GM13976 (cell line): ENCODE results near the gene SLK.

ENCODE experiments used
- DNase-seq: peaks from one replicate; pipeline ENCODE4 v3.0.0; 2012; ENCODE audit warnings: low spot score
- CTCF ChIP-seq: IDR thresholded peaks from 2 replicates; pipeline ENCODE4 v1.5.1; 2012; ENCODE audit warnings: borderline replicate concordance, mild to moderate bottlenecking; ENCODE audit not compliant: insufficient read depth; ENCODE audit errors: extremely low read depth, missing control alignments, control extremely low read depth
- in situ Hi-C: fragments of 300-500 bp; cut with MboI; formaldehyde crosslinking; loops from one replicate; pipeline ENCODE4 v1.12.0; 2022; ENCODE audit warnings: low sequenced_read_pairs, mixed read lengths, inconsistent platforms; ENCODE audit not compliant: unreplicated experiment

Gene SLK

DNA sequence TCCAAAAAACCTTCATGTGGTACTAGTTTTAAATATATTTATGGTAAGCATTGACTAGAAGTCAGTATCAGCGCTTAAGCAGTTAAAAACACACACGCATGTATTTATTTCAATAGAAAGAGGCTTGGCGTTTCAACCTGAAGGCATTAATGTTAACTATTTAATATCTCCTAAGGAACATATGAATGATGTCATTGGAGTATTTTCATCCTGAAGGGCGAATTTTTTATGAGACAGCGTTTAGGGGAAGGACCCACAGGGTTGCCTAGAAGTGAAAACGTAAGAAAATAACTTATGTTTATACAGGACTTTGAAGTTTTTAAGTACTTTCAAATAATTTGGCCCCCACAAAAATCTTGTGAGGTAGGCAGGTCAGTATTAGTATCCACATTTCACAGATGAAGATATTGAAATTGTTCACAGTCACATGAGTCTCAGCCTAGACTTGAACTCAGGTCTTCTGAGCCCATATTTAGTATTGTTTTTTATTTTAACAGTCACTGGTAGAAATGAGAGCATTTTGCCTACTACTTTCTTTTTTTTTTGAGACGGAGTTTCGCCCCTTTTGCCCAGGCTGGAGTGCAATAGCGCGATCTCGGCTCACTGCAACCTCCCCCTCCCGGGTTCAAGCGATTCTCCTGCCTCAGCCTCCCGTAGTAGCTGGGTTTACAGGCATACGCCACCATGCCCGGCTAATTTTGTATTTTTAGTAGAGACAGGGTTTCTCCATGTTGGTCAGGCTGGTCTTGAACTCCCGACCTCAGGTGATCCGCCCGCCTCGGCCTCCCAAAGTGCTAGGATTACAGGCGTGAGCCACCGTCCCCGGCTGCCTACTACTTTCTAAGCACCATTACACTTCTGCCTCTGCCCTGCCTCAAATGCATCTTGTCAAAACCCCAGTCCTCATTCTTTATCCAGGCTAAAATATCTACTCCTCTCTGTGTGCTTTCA lies 1.8 kb downstream of the SLK start:
- no peak for TF ChIP-seq CTCF
- in situ Hi-C loops, result no loop called here
- no peak for DNase-seq

GRCh38 chr10:103969436-103969835 lies 2.5 kb downstream of the SLK start:
- in situ Hi-C loops, result no loop called here
- no peak for TF ChIP-seq CTCF
- DNase-seq, result no peak

DNA sequence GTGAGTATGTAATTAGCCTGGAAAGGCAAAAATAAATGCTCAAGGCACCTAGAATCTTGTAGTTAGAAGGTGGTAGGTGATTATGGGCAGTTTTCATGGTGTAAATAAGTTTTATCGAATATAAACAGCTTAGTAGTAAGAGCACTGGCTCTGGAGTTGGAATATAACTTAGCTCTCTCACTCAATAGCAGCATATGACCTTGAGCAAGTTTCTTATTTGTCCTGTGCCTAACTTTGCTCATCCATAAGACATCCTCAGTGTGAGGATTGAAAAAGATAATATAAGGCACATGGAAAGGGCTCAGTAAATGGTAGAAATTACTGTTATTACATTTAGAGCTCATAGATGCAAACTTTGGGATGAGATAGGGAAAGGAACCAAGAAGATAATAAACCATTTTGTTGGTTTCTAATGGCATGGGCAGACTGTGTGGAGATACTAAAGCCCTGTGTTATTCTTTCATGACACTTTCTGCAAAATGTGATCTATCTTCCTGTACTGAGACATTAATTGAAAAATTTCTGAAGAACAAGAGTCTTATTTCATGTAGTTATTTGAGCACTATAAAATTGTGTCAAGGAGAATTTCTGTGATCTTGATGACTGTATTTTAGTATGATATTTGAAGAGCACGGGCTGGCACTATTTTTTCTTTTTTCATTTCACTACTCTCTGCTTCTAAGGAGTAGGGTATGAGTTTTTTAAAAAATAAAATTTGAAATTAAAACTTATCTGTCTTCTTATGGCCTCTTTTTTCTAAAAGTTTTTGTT lies 3.1 kb downstream of the SLK start:
- no peak for DNase-seq
- no peak for TF ChIP-seq CTCF
- in situ Hi-C loops, result no loop called here

- no peak for TF ChIP-seq CTCF
- in situ Hi-C loops, result no loop called here
- DNase-seq, result no peak
Observed at GRCh38 chr10:103975169-103975568, 8.2 kb downstream of the SLK start.

DNA sequence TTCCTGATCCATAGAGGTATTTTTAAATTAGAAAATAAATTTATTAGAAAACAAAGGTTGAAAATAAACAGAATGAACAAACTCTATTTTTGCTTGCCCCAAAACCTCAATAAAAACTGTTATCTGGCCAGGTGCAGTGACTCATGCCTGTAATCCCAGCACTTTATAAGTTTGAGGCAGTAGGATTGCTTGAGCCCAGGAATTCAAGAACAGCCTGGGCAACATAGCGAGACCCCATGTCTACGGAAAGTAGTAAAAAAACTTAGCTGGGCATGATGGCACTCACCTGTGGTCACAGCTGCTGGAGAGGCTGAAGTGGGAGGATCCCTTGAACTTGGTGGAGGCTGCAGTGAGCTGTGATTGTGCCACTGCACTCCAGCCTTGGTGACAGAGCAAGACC lies 10.3 kb downstream of the SLK start:
- in situ Hi-C loops, result no loop called here
- DNase-seq, result no peak
- TF ChIP-seq CTCF, result no peak

DNA sequence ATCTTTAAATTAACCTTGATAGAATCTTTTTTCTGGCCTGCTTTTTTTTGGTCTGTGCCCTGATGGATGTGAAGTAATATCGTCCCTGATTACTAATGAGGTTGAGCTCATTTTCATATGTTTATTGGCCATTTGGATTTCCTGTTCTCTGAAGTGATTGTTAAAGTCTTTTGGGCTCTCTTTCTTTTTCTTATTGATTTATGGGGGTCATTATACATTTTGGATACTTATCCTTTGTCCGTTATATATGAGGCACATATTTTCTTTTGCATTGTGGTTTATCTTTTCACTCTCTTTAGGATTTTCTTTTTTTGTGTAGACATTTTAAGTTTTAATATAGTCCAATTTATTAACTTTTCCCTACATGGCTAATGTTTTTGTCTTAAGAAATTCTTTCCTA lies 12.6 kb downstream of the SLK start:
- TF ChIP-seq CTCF, result no peak
- no peak for DNase-seq
- in situ Hi-C loops, result no loop called here
